NCI-H2227 treated with DMSO at 0.1 percent for 48 hours (cell line): ENCODE data around the gene FSTL4.

Experiments
- DNase-seq: peaks from one replicate; lab custom pipeline; 2025; lab: John Stamatoyannopoulos, UW

The FSTL4 gene

DNA sequence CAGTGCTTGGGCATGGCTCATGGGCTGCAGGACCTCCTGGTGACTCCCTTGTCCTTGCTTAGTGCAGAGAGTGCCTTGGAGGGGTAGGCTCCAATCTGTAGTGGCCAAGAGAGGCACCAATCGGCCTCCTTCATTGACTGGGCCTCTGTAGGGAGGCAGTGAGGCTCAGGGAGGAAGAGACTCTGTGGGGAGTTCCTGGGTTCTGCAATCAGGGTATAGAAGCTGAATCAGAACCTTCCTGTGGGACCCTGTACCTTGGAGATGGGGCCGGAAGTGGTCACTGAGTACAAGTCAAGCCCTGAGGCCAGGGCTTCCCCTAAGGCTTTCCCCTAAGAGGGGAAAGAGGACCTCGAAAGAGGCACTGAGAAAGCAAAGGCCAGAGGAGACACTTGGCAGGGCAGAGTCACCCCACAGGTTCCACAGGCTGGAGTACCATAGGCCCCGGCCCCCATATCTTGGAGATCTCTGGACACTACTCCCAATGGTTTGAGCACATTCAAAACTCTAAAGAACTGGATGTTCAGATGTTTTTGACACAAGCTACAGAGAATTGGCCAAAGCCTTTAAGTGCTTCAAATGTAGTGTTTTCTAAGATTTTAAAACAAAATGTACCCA is 370.0 kb downstream of the FSTL4 start:
- no peak for DNase-seq

DNA sequence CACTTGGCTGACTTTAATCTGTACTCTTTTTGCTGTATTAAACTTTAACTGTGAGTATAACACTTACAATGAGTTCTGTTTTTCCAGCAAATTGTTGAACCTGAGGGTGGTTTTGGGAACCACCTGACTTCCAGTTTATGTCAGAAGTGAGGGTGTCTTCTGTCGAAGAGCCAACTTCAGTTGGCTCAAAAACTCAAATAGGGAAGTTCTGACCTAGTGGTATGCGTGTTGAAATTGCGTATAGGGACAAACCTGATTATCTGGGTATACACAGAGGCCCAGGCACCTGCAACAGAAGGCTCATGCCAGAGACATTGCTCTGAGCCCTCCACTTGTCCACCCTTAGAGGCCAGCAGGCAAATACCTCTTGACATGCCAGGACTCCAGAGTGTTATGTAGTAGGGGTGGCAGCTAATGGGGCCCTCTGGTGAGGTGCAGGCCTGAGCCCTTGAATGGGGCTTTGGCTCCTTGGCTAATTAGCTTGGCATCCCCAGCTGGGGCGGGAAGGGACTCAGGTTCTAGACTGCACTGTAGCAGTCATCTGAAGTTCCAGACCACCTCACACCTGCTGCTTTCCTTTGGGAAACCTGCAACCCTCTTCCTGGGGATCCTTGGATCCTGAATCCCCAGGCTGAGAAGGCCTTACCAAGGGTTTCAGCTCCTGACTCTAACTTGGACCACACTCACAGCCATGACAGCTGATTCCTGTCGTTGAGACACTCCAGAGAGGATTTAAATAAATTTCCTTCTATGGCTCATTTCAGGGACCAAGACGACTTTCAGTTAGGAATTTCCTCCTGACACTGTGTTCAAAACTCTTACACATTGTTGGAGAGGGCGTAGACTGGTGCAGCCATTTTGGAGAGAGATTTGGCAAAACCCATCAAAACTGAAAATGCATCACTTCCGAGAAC is 370.9 kb downstream of the FSTL4 start:
- DNase-seq = no peak

- DNase-seq = no peak
Measured at GRCh38 chr5:133240425-133241091, 371.8 kb downstream of the FSTL4 start.

DNA sequence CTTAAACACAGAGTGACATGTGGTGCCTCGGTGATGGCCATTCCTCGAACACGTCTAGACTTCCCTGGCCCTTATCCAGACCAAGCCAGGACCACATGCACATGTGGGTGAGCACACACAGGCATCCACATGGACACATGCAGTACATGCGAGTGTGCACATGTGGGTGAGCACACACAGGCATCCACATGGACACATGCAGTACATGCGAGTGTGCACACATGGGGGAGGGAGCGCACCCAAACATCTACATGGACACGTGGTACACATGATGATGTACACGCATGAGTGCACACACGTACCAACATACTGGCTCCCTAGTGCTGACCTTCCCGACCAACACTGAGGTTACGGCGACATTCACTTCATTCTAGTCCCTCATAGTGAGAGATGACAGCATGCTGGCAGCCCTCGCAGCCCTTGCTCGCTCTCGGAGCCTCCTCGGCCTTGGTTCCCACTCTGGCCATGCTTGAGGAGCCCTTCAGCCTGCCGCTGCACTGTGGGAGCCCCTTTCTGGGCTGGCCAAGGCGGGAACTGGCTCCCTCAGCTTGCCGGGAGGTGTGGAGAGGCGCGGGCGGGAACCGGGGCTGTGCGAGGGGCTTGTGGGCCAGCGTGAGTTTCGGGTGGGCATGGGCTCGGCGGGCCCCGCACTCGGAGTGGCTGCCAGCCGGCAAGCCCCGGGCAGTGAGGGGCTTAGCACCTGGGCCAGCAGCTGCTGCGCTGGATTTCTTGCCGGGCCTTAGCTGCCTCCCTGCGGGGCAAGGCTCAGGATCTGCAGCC is 373.7 kb downstream of the FSTL4 start:
- DNase-seq = no peak

- DNase-seq = no peak
Measured at GRCh38 chr5:133236976-133237375, 375.4 kb downstream of the FSTL4 start.

- DNase-seq = no peak
Measured at GRCh38 chr5:133236541-133236951, 375.8 kb downstream of the FSTL4 start.

DNA sequence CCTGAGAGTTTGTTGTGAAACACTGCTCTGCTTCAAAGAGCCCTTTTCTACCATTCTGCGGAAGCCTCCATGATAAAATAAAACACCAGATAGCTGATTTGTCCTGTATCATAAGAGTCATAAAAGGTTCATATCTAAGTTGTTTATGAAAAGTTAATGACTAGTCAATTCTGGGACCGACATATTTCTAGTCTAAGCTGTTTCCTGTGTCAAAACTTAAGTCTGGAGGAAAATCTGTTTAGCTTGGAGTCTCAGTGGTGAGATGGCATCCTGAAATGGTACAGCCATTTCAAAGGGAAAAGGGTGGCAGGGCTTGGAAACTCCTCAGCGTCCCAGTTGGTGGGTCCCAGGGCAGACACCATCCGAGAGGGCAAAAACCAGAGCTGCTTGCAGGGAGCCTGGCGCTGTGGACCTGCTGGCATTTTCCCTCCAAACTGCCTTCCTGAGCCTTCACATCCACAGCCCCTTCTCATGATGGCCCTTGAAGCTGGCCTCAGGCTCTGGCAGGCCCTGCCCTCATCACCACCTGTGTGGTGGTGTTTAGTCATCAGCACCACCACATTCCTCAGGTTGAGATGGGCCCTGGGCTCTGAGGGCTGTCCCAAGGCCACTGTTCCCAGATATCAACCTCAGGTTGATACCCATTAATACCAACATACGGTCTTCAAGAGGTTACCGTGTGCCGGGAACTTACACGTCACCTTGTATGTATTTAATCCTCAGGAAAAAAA is 376.5 kb downstream of the FSTL4 start:
- DNase-seq = no peak

DNA sequence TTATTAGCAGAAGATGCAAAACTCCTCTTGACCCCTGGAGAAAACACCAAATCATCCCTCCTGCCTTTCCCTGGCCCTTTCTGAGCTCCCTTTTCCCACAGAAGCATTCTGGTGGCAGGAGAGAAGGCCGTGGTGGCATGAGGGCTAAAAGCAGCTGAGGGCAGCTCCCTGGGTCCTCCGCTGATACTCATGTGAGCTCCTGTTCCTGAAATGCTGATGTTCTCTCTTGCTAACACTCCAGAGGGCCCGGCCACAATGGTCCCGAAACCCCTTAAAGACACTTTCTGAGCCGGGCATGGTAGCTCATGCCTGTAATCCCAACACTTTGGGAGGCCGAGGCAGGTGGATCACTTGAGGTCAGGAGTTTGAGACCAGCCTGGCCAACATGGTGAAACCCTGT is 377.4 kb downstream of the FSTL4 start:
- no peak for DNase-seq

- no peak for DNase-seq
Measured at GRCh38 chr5:133234273-133234672, 378.1 kb downstream of the FSTL4 start.

DNA sequence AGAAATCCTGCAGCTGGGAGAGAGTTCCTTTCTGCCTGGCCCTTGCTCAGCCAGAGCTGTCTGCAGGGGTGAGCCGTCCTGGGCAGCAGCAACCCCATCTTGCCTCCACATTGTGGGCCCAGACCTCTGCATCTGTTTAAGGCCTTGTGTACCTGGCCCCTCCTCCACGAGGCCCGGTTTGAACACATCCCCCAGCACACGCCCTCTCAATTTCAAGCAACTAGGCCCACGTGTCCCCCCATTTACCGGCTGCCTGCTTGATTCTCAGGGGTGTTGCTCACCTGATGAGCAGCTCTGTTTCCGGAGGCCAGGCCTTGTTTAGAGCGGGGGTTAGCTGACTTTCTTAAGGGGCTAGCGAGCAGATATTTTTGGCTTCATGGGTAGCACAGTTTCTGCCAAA is 378.7 kb downstream of the FSTL4 start:
- no peak for DNase-seq

- DNase-seq = no peak
Measured at GRCh38 chr5:133232911-133233310, 379.4 kb downstream of the FSTL4 start.

GRCh38 chr5:133232435-133232834 is 379.9 kb downstream of the FSTL4 start:
- no peak for DNase-seq

DNA sequence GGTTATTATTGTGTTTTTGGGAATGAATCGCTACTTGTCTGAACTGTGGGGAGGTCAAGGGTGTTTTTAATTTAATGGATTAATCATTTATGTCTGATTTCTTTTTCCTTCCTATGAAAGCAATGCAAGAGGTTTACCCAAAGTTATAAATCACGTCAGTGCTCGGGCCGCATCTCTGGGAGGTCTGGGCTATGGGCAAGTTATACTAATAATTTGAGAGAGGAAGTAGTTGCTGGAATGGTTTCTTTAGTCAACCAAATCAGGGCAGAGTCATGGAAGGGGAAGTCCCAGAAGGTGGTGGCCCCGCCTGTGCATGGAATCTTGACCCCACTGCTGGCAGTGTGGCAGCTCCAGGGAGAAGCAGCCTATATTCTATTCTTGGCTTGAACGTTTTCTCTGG is 380.3 kb downstream of the FSTL4 start:
- DNase-seq = no peak

GRCh38 chr5:133230823-133231578 is 381.3 kb downstream of the FSTL4 start:
- no peak for DNase-seq

- DNase-seq = no peak
Measured at GRCh38 chr5:133229931-133230664, 382.2 kb downstream of the FSTL4 start.

- DNase-seq = no peak
Measured at GRCh38 chr5:133228316-133228715, 384.0 kb downstream of the FSTL4 start.

- DNase-seq = no peak
Measured at GRCh38 chr5:133227897-133228296, 384.4 kb downstream of the FSTL4 start.

GRCh38 chr5:133227082-133227481 is 385.3 kb downstream of the FSTL4 start:
- DNase-seq = no peak

DNA sequence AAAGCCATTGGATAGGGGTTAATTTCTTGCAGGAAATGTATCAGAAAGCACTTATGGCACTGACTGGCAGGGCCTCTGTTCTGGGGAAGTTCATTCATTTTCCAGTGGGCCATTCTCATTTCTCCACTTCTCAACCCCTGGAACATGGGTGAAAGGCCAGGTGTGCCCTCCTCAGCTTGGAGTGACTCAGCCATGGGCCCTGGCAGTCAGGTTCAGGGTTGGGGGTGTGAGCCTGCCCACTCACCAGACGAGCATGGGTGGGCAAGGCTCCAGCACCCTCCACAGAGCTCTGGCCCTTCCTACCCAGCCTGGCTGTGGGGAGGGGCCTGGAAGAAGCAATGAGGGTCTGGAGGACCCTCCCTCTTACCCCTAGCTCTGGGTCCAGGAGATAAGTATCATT is 386.2 kb downstream of the FSTL4 start:
- DNase-seq = no peak

GRCh38 chr5:133225671-133226152 is 386.6 kb downstream of the FSTL4 start:
- DNase-seq = no peak
